ENCODE measurements around the gene SLC16A7.
"Not testable (repeated sequence)": the region's sequence is repeated elsewhere in the genome, so short reads cannot be mapped to it uniquely, and the experiment has no call there.

The SLC16A7 gene

GRCh38 chr12:59735231-59735630 is 139.4 kb downstream of the SLC16A7 start:
- DNase-seq (ENCODE audit: low read depth): no peak
- no peak overlapping the region for H3K4me3 ChIP-seq (ENCODE audit: low read depth, low read length)
- TF ChIP-seq, protein P1, sequence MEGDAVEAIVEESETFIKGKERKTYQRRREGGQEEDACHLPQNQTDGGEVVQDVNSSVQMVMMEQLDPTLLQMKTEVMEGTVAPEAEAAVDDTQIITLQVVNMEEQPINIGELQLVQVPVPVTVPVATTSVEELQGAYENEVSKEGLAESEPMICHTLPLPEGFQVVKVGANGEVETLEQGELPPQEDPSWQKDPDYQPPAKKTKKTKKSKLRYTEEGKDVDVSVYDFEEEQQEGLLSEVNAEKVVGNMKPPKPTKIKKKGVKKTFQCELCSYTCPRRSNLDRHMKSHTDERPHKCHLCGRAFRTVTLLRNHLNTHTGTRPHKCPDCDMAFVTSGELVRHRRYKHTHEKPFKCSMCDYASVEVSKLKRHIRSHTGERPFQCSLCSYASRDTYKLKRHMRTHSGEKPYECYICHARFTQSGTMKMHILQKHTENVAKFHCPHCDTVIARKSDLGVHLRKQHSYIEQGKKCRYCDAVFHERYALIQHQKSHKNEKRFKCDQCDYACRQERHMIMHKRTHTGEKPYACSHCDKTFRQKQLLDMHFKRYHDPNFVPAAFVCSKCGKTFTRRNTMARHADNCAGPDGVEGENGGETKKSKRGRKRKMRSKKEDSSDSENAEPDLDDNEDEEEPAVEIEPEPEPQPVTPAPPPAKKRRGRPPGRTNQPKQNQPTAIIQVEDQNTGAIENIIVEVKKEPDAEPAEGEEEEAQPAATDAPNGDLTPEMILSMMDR (IDR thresholded peaks at IDR 0.05; ENCODE audit: control insufficient read depth, extremely low read depth, insufficient read depth): no peak

- TF ChIP-seq, protein P1 (IDR thresholded peaks at IDR 0.05; ENCODE audit: control insufficient read depth, extremely low read depth, insufficient read depth): no peak
- no peak overlapping the region for H3K4me3 ChIP-seq (ENCODE audit: low read depth, low read length)
- DNase-seq (ENCODE audit: low read depth): no peak
These were observed 140.5 kb downstream of the SLC16A7 start for GRCh38 chr12:59736359-59736758.

GRCh38 chr12:59736786-59737185 is 141.0 kb downstream of the SLC16A7 start:
- no peak for DNase-seq (ENCODE audit: low read depth)

DNA sequence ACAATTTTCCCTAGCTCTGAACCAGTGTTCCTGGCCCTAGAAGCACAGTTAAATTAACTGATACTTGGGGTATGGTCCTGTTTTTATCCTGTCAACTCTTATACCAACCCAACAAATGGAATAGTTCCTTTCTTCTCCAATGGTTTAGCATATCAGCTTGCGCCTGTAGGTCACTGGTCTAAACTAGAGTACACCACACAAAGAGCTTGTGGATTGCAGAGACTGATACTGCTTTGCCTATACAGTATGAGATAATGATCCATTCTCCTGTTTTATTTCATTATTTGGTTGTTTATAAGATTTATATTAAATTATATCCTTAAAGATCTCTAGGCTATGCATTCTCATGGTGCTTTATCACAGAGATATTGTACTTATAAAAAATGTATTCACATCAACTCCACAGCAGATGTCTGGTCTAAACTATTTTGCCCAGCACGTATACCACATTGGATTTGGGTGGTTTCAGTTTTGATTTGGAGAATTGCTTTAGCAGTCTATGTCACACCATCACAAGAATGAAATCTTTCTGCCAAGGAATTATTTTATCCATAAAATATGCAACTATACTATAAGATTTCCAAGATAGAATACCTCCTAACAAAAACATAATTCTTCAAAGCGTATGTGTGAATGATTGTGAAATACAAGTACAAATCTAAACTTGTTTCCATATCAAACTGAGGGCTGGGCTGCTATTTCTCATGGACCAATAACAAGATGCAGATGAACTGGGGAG is 142.1 kb downstream of the SLC16A7 start:
- TF ChIP-seq, protein P1 (IDR thresholded peaks at IDR 0.05; ENCODE audit: control insufficient read depth, extremely low read depth, insufficient read depth): no peak
- no peak overlapping the region for H3K4me3 ChIP-seq (ENCODE audit: low read depth, low read length)
- DNase-seq (ENCODE audit: low read depth): no peak

More at GRCh38 chr12:59736786-59737185, 141.0 kb downstream of the SLC16A7 start:
- no peak overlapping the region for H3K4me3 ChIP-seq (ENCODE audit: low read depth, low read length)
- TF ChIP-seq, protein P1 (IDR thresholded peaks at IDR 0.05; ENCODE audit: control insufficient read depth, extremely low read depth, insufficient read depth): no peak

DNA sequence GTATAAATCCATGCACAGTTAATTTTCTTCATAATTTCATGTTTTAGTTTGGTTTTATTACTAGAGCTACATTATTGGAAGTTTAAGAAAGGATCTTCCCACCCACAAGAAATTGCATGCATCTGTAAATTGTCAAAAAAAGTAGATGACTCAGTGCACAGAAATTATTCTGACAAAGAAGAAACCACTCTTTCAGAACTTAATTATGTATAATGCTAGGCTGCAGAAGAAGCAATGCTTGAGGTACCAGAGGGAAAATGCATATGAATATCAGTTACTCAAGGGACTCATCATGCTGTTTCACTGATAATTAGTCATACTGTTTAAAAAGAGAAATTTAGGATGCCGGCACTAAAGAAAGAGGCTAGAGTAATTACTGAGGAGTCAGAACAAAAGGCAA is 147.0 kb downstream of the SLC16A7 start:
- DNase-seq (ENCODE audit: low read depth): no peak
- TF ChIP-seq, protein P1 (IDR thresholded peaks at IDR 0.05; ENCODE audit: control insufficient read depth, extremely low read depth, insufficient read depth): no peak
- H3K4me3 ChIP-seq (ENCODE audit: low read depth, low read length): no peak overlapping the region

GRCh38 chr12:59744564-59744963 is 148.7 kb downstream of the SLC16A7 start:
- no peak overlapping the region for H3K4me3 ChIP-seq (ENCODE audit: low read depth, low read length)
- no peak for DNase-seq (ENCODE audit: low read depth)
- TF ChIP-seq, protein P1 (IDR thresholded peaks at IDR 0.05; ENCODE audit: control insufficient read depth, extremely low read depth, insufficient read depth): no peak

DNA sequence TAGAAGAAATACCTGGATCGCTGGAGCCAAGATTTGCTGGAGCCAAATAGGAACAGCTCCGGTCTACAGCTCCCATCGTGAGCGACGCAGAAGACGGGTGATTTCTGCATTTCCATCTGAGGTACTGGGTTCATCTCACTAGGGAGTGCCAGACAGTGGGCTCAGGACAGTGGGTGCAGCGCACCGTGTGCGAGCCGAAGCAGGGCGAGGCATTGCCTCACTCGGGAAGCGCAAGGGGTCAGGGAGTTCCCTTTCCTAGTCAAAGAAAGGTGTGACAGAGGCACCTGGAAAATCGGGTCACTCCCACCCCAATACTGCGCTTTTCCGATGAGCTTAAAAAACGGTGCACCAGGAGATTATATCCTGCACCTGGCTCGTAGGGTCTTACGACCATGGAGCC is 155.3 kb downstream of the SLC16A7 start:
- not testable (repeated sequence) for H3K4me3 ChIP-seq (ENCODE audit: low read depth, low read length); DNase-seq (ENCODE audit: low read depth)
